Neural cell (in vitro differentiated cells): ENCODE measurements around the gene VWA5B1.

ENCODE experiments used
- CTCF ChIP-seq: fragments of 450-650 bp; IDR thresholded peaks from 2 replicates; pipeline ENCODE4 v1.5.1; 2014; ENCODE audit warnings: antibody characterized with exemption, mild to moderate bottlenecking, moderate library complexity; ENCODE audit not compliant: poor library complexity, severe bottlenecking
- EP300 ChIP-seq: fragments of 450-650 bp; conservative IDR thresholded peaks from 2 replicates; pipeline ENCODE4 v1.6.1; 2014; ENCODE audit warnings: antibody characterized with exemption, mild to moderate bottlenecking, moderate library complexity; ENCODE audit not compliant: poor library complexity, severe bottlenecking
- EZH2 ChIP-seq: fragments of 200-600, 300-800 bp; shearing (Covaris generic), sonication (generic); IDR thresholded peaks from 2 replicates; pipeline ENCODE4 v1.6.1; 2014; ENCODE audit warnings: antibody characterized with exemption, low read length, borderline replicate concordance, mild to moderate bottlenecking; ENCODE audit not compliant: insufficient read depth, poor library complexity, severe bottlenecking
- MXI1 ChIP-seq: fragments of 450-650 bp; conservative IDR thresholded peaks from 2 replicates; pipeline ENCODE4 v1.6.1; 2014; ENCODE audit warnings: antibody characterized with exemption, mild to moderate bottlenecking; ENCODE audit not compliant: poor library complexity, severe bottlenecking
- POLR2AphosphoS5 ChIP-seq: IDR thresholded peaks from 2 replicates; pipeline ENCODE4 v1.6.1; 2012
- RAD21 ChIP-seq: fragments of 450-650 bp; conservative IDR thresholded peaks from 2 replicates; pipeline ENCODE4 v1.6.1; 2014; ENCODE audit warnings: antibody characterized with exemption, mild to moderate bottlenecking, moderate library complexity
- REST ChIP-seq: IDR thresholded peaks from 2 replicates; pipeline ENCODE4 v1.6.1; 2012; ENCODE audit warnings: borderline replicate concordance
- SMC3 ChIP-seq: fragments of 450-650 bp; conservative IDR thresholded peaks from 2 replicates; pipeline ENCODE4 v1.6.1; 2014; ENCODE audit warnings: antibody characterized with exemption, mild to moderate bottlenecking, moderate library complexity; ENCODE audit not compliant: poor library complexity
- TAF1 ChIP-seq: IDR thresholded peaks from 2 replicates; pipeline ENCODE4 v1.6.1; 2012; ENCODE audit warnings: low read depth

- TF ChIP-seq CTCF (no peak), REST (no peak), SMC3 (no peak), EZH2 (no peak), EP300 (no peak), POLR2AphosphoS5 (no peak), RAD21 (no peak), TAF1 (no peak), MXI1 (no peak)
These were observed 80.7 kb downstream of the VWA5B1 start for GRCh38 chr1:20371411-20371810.
